NT2/D1 (cell line): ENCODE data around the gene TOM1L2.

Experiments
- YY1 ChIP-seq: IDR thresholded peaks from 2 replicates; pipeline ENCODE4 v1.6.1; 2011; ENCODE audit not compliant: insufficient read length, insufficient read depth
- ZNF274 ChIP-seq: IDR thresholded peaks from 2 replicates; pipeline ENCODE4 v1.6.1; 2011; ENCODE audit warnings: mild to moderate bottlenecking, low read depth, low read length

GRCh38 chr17:17934806-17935205 lies 37.4 kb downstream of the TOM1L2 start:
- no peak for TF ChIP-seq ZNF274
- TF ChIP-seq YY1: no peak
